Jurkat, Clone E6-1 (cell line): Measurements from ENCODE around the gene GSX1.
"Not testable (repeated sequence)": the region's sequence is repeated elsewhere in the genome, so short reads cannot be mapped to it uniquely, and the experiment has no call there.

ENCODE experiments used
- DNase-seq: peaks from one replicate; pipeline ENCODE4 v3.0.0-alpha.2; 2011; ENCODE audit warnings: low read depth, low spot score
- H3K4me3 ChIP-seq: 2 replicates; pipeline ENCODE4 v1.5.1; 2011; ENCODE audit warnings: mild to moderate bottlenecking, low read length, control low read depth, moderate library complexity

GSX1 gene

GRCh38 chr13:27793507-27794367, 1.5 kb downstream of the GSX1 start:
- H3K4me3 ChIP-seq: no peak overlapping the region
- DNase-seq: no peak

DNA sequence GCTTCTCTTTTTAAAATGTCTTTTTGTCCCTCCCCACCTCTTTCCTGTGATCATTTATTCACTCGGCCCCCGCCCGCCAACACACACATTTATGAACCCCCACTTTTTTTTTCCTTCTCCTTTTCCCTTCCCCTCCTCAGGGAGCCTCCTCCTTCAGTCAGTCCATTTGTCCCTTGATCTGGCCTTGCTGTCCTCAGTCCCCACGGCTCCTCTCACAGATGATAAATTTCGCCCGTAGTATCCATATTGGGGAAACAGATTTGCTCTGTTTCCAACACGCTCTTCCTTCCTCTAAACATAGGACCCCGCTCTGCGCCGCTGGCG, 2.0 kb downstream of the GSX1 start:
- DNase-seq: no peak
- no peak overlapping the region for H3K4me3 ChIP-seq

GRCh38 chr13:27794921-27795717, 2.8 kb downstream of the GSX1 start:
- no peak overlapping the region for H3K4me3 ChIP-seq
- DNase-seq: no peak

DNA sequence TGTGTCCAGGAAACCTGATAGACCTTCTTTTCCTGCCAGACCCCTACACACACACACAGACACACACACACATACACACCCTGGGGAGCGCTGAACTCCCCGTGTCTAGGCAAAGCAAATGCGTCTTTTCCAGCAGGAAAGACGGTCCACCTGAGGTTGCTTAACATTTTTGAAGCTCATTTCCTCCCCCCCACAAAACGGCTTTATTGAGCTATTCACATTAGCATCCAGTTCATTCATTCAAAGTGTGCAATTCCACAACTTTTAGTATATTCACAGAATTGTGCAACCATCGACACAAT, 3.4 kb downstream of the GSX1 start:
- no peak for DNase-seq
- no peak overlapping the region for H3K4me3 ChIP-seq

DNA sequence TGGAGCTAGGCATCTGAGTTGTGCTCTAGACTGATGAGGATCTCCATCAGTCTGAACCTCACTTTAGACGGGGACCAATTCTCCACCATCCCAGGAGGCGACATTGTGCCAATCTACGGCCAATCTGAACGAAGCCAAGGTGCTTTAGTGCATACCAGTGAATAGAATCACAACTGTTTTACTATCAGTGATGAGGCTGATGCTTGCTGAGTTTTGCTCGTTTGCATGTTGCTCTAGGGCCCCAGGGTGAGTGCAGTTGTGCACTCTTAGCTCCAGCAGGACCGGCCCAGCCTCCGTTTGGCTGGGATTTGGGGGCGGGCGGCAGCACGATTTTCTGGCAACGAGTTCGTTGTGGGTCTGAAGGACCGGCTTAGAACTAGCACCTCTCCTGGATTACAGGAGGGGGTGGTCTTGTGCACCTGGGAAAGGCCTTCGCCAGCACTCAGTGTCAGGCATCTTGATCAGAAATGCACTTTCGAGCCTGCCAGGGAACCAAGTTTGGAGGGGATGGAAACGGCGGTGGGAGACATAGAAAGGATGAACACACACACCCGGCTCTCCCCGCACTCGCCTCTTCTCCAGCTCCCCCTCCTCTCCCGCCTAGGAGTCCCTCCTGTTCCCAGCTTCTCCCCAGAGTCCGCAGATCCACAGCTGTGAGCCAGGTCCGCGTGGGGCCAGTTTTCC, 4.4 kb downstream of the GSX1 start:
- no peak for DNase-seq
- no peak overlapping the region for H3K4me3 ChIP-seq

DNA sequence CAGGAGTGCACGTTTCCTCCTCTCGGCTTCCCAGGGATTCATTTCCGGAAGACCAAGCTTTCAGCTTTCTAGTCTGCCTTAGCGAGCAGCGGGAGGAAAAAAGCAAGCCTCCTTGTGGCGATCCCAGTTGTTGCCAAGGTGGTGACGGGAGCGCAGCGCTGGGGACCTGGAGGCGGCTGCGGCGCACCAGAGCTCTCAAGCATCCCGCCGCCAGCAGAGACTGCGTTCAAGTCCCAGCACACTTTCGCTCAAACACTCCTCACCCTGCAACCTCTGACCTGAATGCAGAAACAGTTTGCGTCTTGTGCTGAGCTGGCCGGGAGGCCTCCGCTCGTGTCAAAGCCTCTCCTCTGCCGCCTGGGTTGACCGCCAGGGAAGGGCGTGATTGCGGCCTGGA, 4.9 kb downstream of the GSX1 start:
- DNase-seq: no peak
- no peak overlapping the region for H3K4me3 ChIP-seq

- no peak for DNase-seq
These were observed 14.6 kb downstream of the GSX1 start for GRCh38 chr13:27806744-27807387.

GRCh38 chr13:27808851-27809550, 16.7 kb downstream of the GSX1 start:
- H3K4me3 ChIP-seq: no peak overlapping the region
- no peak for DNase-seq

More at GRCh38 chr13:27806744-27807387, 14.6 kb downstream of the GSX1 start:
- no peak overlapping the region for H3K4me3 ChIP-seq

DNA sequence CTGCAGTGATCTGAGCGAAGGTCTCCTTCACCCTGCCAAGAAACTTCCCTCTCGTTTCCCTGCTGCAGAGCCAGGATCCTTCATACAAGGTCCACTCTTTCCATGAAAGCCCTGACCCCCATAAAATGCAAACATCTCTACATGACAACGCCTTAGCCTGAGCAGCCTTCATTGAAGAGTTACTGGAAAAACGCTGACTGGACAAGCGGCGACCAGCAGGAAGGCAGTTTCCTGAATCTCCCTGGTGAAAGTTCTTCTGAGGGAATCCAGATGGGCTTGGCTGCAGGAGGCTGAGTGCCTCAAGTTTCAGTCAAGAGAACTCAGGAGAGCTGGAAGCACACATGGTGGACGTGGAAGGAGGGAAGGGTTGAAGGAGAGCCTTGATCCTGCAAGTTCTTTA, 17.7 kb downstream of the GSX1 start:
- no peak for DNase-seq
- H3K4me3 ChIP-seq: no peak overlapping the region

- no peak for DNase-seq
- H3K4me3 ChIP-seq: no peak overlapping the region
These were observed 18.2 kb downstream of the GSX1 start for GRCh38 chr13:27810461-27810860.

- no peak for DNase-seq
- H3K4me3 ChIP-seq: no peak overlapping the region
These were observed 21.5 kb downstream of the GSX1 start for GRCh38 chr13:27813826-27814225.

DNA sequence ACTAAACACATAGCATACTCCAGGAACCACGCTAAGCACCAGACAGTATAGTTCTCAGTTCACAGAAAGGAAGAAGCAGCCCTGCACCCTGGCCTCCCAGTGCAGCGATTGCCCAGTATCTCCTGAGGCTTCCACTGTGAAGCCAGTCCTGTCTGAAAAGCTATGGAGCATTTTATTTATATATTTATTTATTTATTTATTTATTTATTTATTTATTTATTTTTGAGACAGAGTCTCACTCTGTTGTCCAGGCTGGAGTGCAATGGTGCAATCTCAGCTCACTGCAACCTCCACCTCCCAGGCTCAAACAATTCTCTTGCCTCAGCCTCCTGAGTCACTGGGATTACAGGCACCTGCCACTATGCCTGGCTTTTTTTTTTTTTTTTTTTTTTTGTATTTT, 25.5 kb downstream of the GSX1 start:
- not testable (repeated sequence) for DNase-seq

GRCh38 chr13:27820524-27821482, 28.5 kb downstream of the GSX1 start:
- H3K4me3 ChIP-seq: no peak overlapping the region
- no peak for DNase-seq

More for the DNA sequence above, 25.5 kb downstream of the GSX1 start:
- H3K4me3 ChIP-seq: not testable (repeated sequence)

DNA sequence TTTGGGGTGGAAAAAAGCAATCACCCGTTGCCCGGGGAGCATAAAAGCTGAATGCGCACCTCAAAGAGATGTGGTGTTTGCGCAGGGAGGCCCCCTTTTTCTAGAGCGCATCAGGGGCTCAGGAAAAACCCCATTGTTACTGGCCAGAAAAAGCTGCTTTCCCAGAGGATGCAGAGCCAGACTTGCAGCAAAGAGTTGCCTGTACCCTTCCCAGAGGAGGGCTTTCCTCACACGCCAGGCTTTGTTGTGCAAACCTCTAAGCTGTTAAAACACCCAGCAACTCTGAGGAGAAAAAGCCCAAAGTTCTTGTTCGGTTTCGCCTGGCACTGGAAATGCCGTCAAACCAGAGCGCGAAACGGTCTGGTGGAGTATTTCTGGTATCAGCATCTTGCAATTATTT, 29.3 kb downstream of the GSX1 start:
- no peak overlapping the region for H3K4me3 ChIP-seq
- no peak for DNase-seq

- no peak overlapping the region for H3K4me3 ChIP-seq
These were observed 30.1 kb downstream of the GSX1 start for GRCh38 chr13:27822258-27822872.

DNA sequence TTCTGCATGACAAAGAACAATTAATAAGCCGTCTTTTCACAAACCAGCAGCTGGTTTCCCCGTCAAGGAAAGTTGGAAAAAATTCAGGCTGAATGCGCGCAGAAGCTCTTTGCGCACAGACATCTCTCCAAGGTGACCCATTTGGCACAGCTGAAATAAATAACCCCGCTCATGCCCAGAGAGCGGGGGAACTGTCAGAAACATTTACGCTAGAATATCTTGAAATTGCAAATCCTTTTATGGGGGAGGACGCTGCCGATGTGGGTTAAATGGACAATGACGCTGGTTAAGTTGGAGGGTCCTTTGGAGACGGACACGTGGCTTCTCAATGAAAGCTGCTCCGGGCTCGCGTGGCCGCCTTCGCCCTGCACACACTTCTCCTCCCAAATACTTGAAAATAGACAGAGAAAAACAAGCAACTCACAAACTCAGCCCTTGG, 30.6 kb downstream of the GSX1 start:
- no peak for DNase-seq
- no peak overlapping the region for H3K4me3 ChIP-seq

More at GRCh38 chr13:27822258-27822872, 30.1 kb downstream of the GSX1 start:
- DNase-seq: no peak

- no peak for DNase-seq
- no peak overlapping the region for H3K4me3 ChIP-seq
These were observed 31.8 kb downstream of the GSX1 start for GRCh38 chr13:27824121-27824520.
